Left lung (tissue), 10 donors: ENCODE measurements around the gene GNAL. TPM values are rescaled to one million over a fixed set of nuclear protein-coding genes. Genes with fewer than 3 reads are reported as not detected.

ENCODE experiments used
- ATAC-seq: fragments of 200-7000 bp; cut with Tn5 transposase; one replicate; pipeline ENCODE4 v1.9.1; 2020; ENCODE audit warnings: moderate library complexity
- DNase-seq, 4 donors: peaks; one replicate each; pipeline ENCODE4 v3.0.0-alpha.2; 2013 to 2020
- H3K27ac ChIP-seq, 2 donors: fragments of 200-600 bp; sonication (generic) in 1 of 2; one replicate each; pipeline versions ENCODE4 v1.5.0 to v1.8.0; 2020 to 2021
- H3K27me3 ChIP-seq, 2 donors: fragments of 200-600 bp; sonication (generic) in 1 of 2; one replicate each; pipeline versions ENCODE4 v1.5.0 to v1.8.0; 2020 to 2021
- H3K36me3 ChIP-seq, 2 donors: fragments of 200-600 bp; sonication (generic) in 1 of 2; one replicate each; pipeline versions ENCODE4 v1.5.0 to v1.8.0; 2020 to 2021
- H3K4me1 ChIP-seq, 2 donors: fragments of 200-600 bp; one replicate each; pipeline ENCODE4 v1.8.0; 2021
- H3K4me3 ChIP-seq, 2 donors: fragments of 200-600 bp; sonication (generic) in 1 of 2; one replicate each; pipeline versions ENCODE4 v1.5.0 to v1.8.0; 2020 to 2021; ENCODE audit warnings: mild to moderate bottlenecking in 1 of 2
- H3K9me3 ChIP-seq, 2 donors: fragments of 200-600 bp; sonication (generic) in 1 of 2; one replicate each; pipeline versions ENCODE4 v1.5.0 to v1.8.0; 2020 to 2021
- intact Hi-C, 2 donors: fragments of 100-400 bp; cut with DNase I; formaldehyde crosslinking; loops; one replicate each; pipeline versions ENCODE4 v1.11.2 to v1.14.2; 2022
- polyA plus RNA-seq, 6 donors: library from polyadenylated mRNA; unstranded; fragments of 120-200 nt; gene quantifications; one replicate each; pipeline ENCODE4 v1.2.1, GENCODE V29; 2013; ENCODE audit not compliant: insufficient read length in 6 of 6
- total RNA-seq, 2 donors: library from RNA; stranded (reverse); fragmentation: NEBNext Ultra II Directional; extraction: Animal tissue kit (Norgen Biotek cat#: 25700); gene quantifications; one replicate each; pipeline ENCODE4 v1.2.1, GENCODE V29; 2021
- TF ChIP-seq, protein P1 (sequence below), 2 donors: fragments of 200-600 bp; sonication (generic) in 1 of 2; IDR thresholded peaks; one replicate each; pipeline versions ENCODE4 v1.5.0 to v1.8.0; 2021; ENCODE audit warnings: antibody characterized with exemption in 2 of 2
- donor health status: DM: no; HTN: yes; CAD: no.
- donor health status: DM: no; HTN: no; CAD: no.

GNAL gene
- total and polyA plus RNA-seq, 8 donors = 1.8 to 5.7 (median 2.8) TPM

DNA sequence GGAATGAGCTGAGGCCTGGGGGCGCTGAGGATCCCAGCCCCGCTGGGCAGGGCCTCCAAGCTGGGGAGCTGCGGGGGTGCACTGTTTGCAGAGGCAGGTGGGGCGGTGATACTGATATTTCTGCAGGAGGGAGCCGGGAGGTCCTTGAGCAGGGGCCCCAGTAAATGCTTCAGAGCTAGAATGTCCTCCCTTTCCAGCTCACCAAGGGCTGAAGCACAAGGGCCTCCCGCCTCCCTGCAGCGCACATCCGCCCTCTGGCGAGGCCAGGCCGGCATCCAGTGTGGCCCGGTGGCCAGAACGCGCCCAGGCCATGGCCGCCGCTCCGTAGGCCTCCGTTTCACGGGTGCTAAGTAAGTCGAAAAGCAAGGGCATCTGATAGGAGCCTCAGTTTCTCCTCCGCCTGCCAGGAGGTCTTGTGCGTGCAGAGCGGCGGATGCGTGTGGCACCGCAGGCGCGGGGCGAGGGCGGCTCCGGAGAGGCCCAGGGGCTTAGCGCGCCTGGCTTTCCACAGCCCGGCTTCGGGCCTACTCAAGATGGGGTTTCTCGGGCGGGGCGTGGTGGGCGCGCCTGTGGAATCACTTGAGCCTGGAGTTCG is 132.7 kb downstream of the GNAL start:
- Histone ChIP-seq H3K36me3 (no peaks in the 10 kb centered on the region), H3K4me1 (no peaks in the 10 kb centered on the region), H3K9me3 (no peaks in the 10 kb centered on the region), H3K4me3 (no peak overlapping the region), H3K27ac (no peak overlapping the region), H3K27me3 (no peaks in the 10 kb centered on the region)
- ATAC-seq = no peak
- intact Hi-C loops = no loop called here
- DNase-seq = no peak
- TF ChIP-seq, protein P1, sequence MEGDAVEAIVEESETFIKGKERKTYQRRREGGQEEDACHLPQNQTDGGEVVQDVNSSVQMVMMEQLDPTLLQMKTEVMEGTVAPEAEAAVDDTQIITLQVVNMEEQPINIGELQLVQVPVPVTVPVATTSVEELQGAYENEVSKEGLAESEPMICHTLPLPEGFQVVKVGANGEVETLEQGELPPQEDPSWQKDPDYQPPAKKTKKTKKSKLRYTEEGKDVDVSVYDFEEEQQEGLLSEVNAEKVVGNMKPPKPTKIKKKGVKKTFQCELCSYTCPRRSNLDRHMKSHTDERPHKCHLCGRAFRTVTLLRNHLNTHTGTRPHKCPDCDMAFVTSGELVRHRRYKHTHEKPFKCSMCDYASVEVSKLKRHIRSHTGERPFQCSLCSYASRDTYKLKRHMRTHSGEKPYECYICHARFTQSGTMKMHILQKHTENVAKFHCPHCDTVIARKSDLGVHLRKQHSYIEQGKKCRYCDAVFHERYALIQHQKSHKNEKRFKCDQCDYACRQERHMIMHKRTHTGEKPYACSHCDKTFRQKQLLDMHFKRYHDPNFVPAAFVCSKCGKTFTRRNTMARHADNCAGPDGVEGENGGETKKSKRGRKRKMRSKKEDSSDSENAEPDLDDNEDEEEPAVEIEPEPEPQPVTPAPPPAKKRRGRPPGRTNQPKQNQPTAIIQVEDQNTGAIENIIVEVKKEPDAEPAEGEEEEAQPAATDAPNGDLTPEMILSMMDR (IDR thresholded peaks at IDR 0.05) = no peak

DNA sequence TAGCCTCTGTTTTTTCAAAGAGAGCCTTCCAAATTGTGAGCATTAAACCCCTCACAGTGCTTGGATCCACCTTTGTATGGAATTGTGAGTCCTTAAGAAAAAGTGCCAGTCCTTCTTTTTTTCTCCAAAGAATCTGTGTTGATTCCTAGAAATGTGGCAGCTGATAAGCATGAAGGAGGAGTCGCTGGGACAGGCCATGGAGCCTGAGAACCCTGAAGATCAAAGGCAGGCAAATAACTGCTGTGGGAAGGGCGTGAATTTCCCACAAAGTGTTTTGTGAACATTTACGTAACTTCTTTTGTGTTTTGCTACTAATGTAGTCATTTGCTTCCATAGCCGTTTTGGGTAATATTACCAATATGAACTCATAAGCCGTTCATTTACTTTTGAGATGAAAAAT is 134.5 kb downstream of the GNAL start:
- H3K27ac ChIP-seq = no peak overlapping the region
- no peaks in the 10 kb centered on the region for H3K9me3 ChIP-seq
- TF ChIP-seq, protein P1 (IDR thresholded peaks at IDR 0.05) = no peak
- intact Hi-C loops = no loop called here
- H3K36me3 ChIP-seq = no peaks in the 10 kb centered on the region
- no peaks in the 10 kb centered on the region for H3K27me3 ChIP-seq
- DNase-seq = no peak
- H3K4me3 ChIP-seq = no peak overlapping the region
- ATAC-seq = no peak
- no peaks in the 10 kb centered on the region for H3K4me1 ChIP-seq

DNA sequence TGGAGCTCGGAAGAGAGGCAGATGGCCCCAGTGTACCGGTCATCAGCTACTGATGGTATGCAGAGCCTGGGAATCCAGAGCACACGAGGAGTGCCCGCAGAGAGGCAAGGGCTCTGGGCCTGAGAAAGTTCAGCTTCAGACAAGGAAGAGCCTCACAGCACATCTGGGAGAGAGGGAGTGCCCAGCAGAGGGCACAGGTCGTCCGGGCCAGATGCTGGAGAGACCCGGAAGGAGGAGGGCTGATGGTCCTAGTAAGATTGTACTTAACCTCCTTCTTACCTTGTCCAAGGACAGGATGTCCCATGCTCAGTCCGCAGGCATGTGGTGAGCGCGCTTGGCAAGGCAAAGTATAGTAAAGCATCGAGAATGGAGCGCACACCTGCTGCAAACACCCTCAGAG is 137.8 kb downstream of the GNAL start:
- Histone ChIP-seq H3K36me3 (no peaks in the 10 kb centered on the region), H3K4me3 (no peak overlapping the region), H3K27me3 (no peaks in the 10 kb centered on the region), H3K27ac (no peak overlapping the region), H3K4me1 (no peaks in the 10 kb centered on the region), H3K9me3 (no peaks in the 10 kb centered on the region)
- intact Hi-C loops = no loop called here
- DNase-seq = no peak
- TF ChIP-seq, protein P1 (IDR thresholded peaks at IDR 0.05) = no peak
- no peak for ATAC-seq

DNA sequence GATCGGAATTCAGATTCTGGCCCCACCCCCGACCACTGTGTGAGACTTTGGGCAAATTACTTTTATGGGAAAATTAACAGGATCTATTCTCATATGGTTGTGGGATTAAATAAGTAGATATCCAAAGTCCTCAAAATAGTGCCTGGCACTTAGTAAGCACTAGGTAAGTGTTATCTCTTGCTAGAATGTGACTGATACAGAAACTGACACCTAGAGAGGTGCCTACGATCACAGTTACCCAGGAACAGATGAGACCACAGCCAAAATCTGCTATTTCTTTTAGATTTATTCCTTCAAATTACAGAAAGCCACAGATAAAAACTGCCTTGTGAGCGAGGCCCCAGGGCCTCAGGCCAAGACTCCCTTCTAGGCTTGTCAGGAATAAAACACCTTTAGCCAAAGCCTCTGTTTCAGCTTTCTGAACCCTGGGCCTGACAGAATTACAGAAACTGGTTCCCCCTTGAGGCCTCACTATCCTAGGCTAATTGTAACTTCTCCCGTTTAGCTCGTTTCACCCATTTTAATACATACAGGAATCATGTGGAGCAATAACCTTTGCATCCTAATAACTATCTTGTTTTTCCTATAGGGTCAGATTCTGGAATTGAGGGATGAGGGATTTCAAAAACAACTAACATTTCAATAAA is 139.8 kb downstream of the GNAL start:
- H3K27me3 ChIP-seq = no peaks in the 10 kb centered on the region
- no peak overlapping the region for H3K27ac ChIP-seq
- H3K4me1 ChIP-seq = no peaks in the 10 kb centered on the region
- DNase-seq (no peak), ATAC-seq (no peak)
- H3K36me3 ChIP-seq = no peaks in the 10 kb centered on the region
- no peaks in the 10 kb centered on the region for H3K9me3 ChIP-seq
- H3K4me3 ChIP-seq = no peak overlapping the region
- intact Hi-C loops = no loop called here
- TF ChIP-seq, protein P1 (IDR thresholded peaks at IDR 0.05) = no peak

DNA sequence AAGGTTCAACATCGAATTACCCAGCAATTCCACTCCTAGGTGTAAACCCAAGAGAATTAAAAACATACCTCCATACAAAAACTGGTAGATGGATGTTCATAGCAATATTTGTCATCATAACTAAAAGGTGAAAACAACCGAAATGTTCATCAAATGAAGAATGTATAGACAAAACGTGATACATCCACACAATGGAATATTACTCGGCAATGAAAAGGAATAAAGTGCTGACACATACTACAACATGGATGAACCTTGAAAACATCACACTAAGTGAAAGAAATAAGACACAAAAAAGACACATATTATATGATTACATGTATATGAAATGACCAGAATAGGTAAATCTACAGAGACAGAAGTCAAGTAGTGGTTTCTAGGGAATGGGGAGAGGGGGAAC is 141.5 kb downstream of the GNAL start:
- no peaks in the 10 kb centered on the region for H3K9me3 ChIP-seq
- H3K27me3 ChIP-seq = no peaks in the 10 kb centered on the region
- no peak overlapping the region for H3K4me3 ChIP-seq
- intact Hi-C loops = no loop called here
- no peaks in the 10 kb centered on the region for H3K4me1 ChIP-seq
- DNase-seq = no peak
- TF ChIP-seq, protein P1 (IDR thresholded peaks at IDR 0.05) = no peak
- H3K36me3 ChIP-seq = no peaks in the 10 kb centered on the region
- ATAC-seq = no peak
- H3K27ac ChIP-seq = no peak overlapping the region
